H9 (cell line): Measurements from ENCODE around the gene PLPP1. TPM values are rescaled to one million over a fixed set of nuclear protein-coding genes. Genes with fewer than 3 reads are reported as not detected.

ENCODE experiments used
- DNase-seq: peaks from one replicate; pipeline ENCODE4 v3.0.0-alpha.2; 2017
- H2AFZ ChIP-seq: one replicate; pipeline ENCODE4 v1.6.1; 2013; ENCODE audit warnings: mild to moderate bottlenecking, low read length, control low read depth, moderate library complexity
- H2AK5ac ChIP-seq: 2 replicates; pipeline ENCODE4 v1.6.1; 2013; ENCODE audit warnings: low read length, control low read depth, mixed read lengths; ENCODE audit not compliant: insufficient read length
- H2BK120ac ChIP-seq: one replicate; pipeline ENCODE4 v1.6.1; 2013; ENCODE audit warnings: low read depth, mild to moderate bottlenecking, low read length, control low read depth, inconsistent platforms; ENCODE audit not compliant: poor library complexity, severe bottlenecking
- H2BK12ac ChIP-seq: 2 replicates; pipeline ENCODE4 v1.6.1; 2013; ENCODE audit warnings: low read length, control low read depth, mixed read lengths, low read depth; ENCODE audit not compliant: insufficient read length
- H2BK15ac ChIP-seq: 2 replicates; pipeline ENCODE4 v1.6.1; 2013; ENCODE audit warnings: low read depth, low read length, control low read depth
- H2BK20ac ChIP-seq: one replicate; pipeline ENCODE4 v1.6.1; 2013; ENCODE audit warnings: low read depth, mild to moderate bottlenecking, low read length, control low read depth, inconsistent platforms; ENCODE audit not compliant: poor library complexity, severe bottlenecking
- H2BK5ac ChIP-seq: 2 replicates; pipeline ENCODE4 v1.6.1; 2013; ENCODE audit warnings: low read length, control low read depth, mixed read lengths; ENCODE audit not compliant: insufficient read length
- H3K14ac ChIP-seq: 2 replicates; pipeline ENCODE4 v1.6.1; 2013; ENCODE audit warnings: low read length, control low read depth; ENCODE audit not compliant: insufficient read depth
- H3K18ac ChIP-seq: 2 replicates; pipeline ENCODE4 v1.6.1; 2013; ENCODE audit warnings: low read depth, mild to moderate bottlenecking, mixed read lengths, low read length, control low read depth; ENCODE audit not compliant: insufficient read length
- H3K23ac ChIP-seq: 2 replicates; pipeline ENCODE4 v1.6.1; 2013; ENCODE audit warnings: low read length, control low read depth, mixed read lengths, low read depth; ENCODE audit not compliant: insufficient read length
- H3K23me2 ChIP-seq: 2 replicates; pipeline ENCODE4 v1.6.1; 2013; ENCODE audit warnings: low read depth, mild to moderate bottlenecking, mixed read lengths, low read length, control low read depth; ENCODE audit not compliant: insufficient read length, poor library complexity, severe bottlenecking
- H3K27ac ChIP-seq: 2 replicates; pipeline ENCODE4 v1.5.1; 2013; ENCODE audit warnings: low read length, control low read depth, mixed read lengths, low read depth; ENCODE audit not compliant: insufficient read length
- H3K27me3 ChIP-seq: 2 replicates; pipeline ENCODE4 v1.6.1; 2013; ENCODE audit warnings: low read length, control low read depth, inconsistent platforms; ENCODE audit not compliant: insufficient read depth
- H3K4ac ChIP-seq: 2 replicates; pipeline ENCODE4 v1.6.1; 2013; ENCODE audit warnings: low read depth, mild to moderate bottlenecking, control low read depth, inconsistent platforms, low read length, moderate library complexity
- H3K4me1 ChIP-seq: 2 replicates; pipeline ENCODE4 v1.6.1; 2013; ENCODE audit warnings: low read length, control low read depth, inconsistent platforms; ENCODE audit not compliant: insufficient read depth
- H3K4me2 ChIP-seq: 2 replicates; pipeline ENCODE4 v1.6.1; 2013; ENCODE audit warnings: low read length, control low read depth, mixed read lengths; ENCODE audit not compliant: insufficient read length, insufficient read depth
- H3K56ac ChIP-seq: 2 replicates; pipeline ENCODE4 v1.6.1; 2013; ENCODE audit warnings: low read depth, mild to moderate bottlenecking, mixed read lengths, low read length, control low read depth; ENCODE audit not compliant: insufficient read length
- H3K79me1 ChIP-seq: 2 replicates; pipeline ENCODE4 v1.6.1; 2013; ENCODE audit warnings: low read depth, mild to moderate bottlenecking, moderate library complexity, low read length, control low read depth, inconsistent platforms; ENCODE audit not compliant: insufficient read depth, poor library complexity, severe bottlenecking
- H3K79me2 ChIP-seq: 2 replicates; pipeline ENCODE4 v1.6.1; 2013; ENCODE audit warnings: low read length, control low read depth, inconsistent platforms; ENCODE audit not compliant: insufficient read depth
- H3K9ac ChIP-seq: 2 replicates; pipeline ENCODE4 v1.6.1; 2013; ENCODE audit warnings: low read length, control low read depth, mixed read lengths; ENCODE audit not compliant: insufficient read length; ENCODE audit errors: extremely low read depth
- H3K9me3 ChIP-seq: one replicate; pipeline ENCODE4 v1.6.1; 2013; ENCODE audit warnings: low read depth, low read length, inconsistent platforms; ENCODE audit not compliant: control insufficient read depth
- H3T11ph ChIP-seq: one replicate; pipeline ENCODE4 v1.6.1; 2013; ENCODE audit warnings: mild to moderate bottlenecking, low read length, control low read depth, inconsistent platforms
- H4K20me1 ChIP-seq: one replicate; pipeline ENCODE4 v1.6.1; 2013; ENCODE audit not compliant: control insufficient read depth, insufficient read length, insufficient read depth
- H4K5ac ChIP-seq: 2 replicates; pipeline ENCODE4 v1.6.1; 2013; ENCODE audit warnings: low read depth, mild to moderate bottlenecking, mixed read lengths, low read length, control low read depth; ENCODE audit not compliant: insufficient read length
- H4K8ac ChIP-seq: replicated peaks from 2 replicates; pipeline ENCODE4 v1.6.1; 2013; ENCODE audit warnings: low read length, control low read depth, mixed read lengths, low read depth; ENCODE audit not compliant: insufficient read length
- H4K91ac ChIP-seq: 2 replicates; pipeline ENCODE4 v1.6.1; 2013; ENCODE audit warnings: low read depth, mild to moderate bottlenecking, moderate library complexity, mixed read lengths, low read length, control low read depth; ENCODE audit not compliant: insufficient read length
- H3K27ac Mint-ChIP-seq, 3 experiments: 2 replicates in 2 of 3; 3 replicates in 1 of 3; pipeline ENCODE4 v1.8.0; 2020 to 2021; ENCODE audit warnings: mixed read lengths in 3 of 3, mild to moderate bottlenecking in 1 of 3, moderate library complexity in 1 of 3
- H3K27me3 Mint-ChIP-seq: 2 replicates; pipeline ENCODE4 v1.8.0; 2021; ENCODE audit warnings: low read depth, mild to moderate bottlenecking, moderate library complexity, mixed read lengths
- H3K36me3 Mint-ChIP-seq, 3 experiments: 2 replicates in 2 of 3; 3 replicates in 1 of 3; pipeline ENCODE4 v1.8.0; 2020 to 2021; ENCODE audit warnings: low read depth in 3 of 3, mixed read lengths in 3 of 3; ENCODE audit not compliant: insufficient read depth in 1 of 3
- H3K4me1 Mint-ChIP-seq, 2 experiments: 2 replicates each; pipeline ENCODE4 v1.8.0; 2020; ENCODE audit warnings: mixed read lengths in 2 of 2
- H3K4me3 Mint-ChIP-seq, 2 experiments: 2 replicates in 1 of 2; 3 replicates in 1 of 2; pipeline ENCODE4 v1.8.0; 2020 to 2021; ENCODE audit warnings: mild to moderate bottlenecking in 2 of 2, mixed read lengths in 2 of 2, moderate library complexity in 1 of 2
- H3K9me3 Mint-ChIP-seq, 2 experiments: 2 replicates in 1 of 2; 3 replicates in 1 of 2; pipeline ENCODE4 v1.8.0; 2020; ENCODE audit warnings: mild to moderate bottlenecking in 2 of 2, mixed read lengths in 2 of 2, moderate library complexity in 1 of 2
- CTCF ChIP-seq: fragments of 200-600 bp; sonication (generic); conservative IDR thresholded peaks from 3 replicates; pipeline ENCODE4 v1.8.0; 2021; ENCODE audit warnings: antibody characterized with exemption, mild to moderate bottlenecking
- WGBS: extraction: QIAGEN DNeasy Blood & Tissue Kit; methylation state at CpG from one replicate; pipeline ENCODE4 v1.1.7; 2013; ENCODE audit warnings: missing lambda C conversion rate, low lambda C conversion rate, mixed read lengths; ENCODE audit not compliant: insufficient read length; ENCODE audit errors: extremely low coverage; 5-methylcytosine and 5-hydroxymethylcytosine counted together
- total RNA-seq: library from RNA; stranded (reverse); gene quantifications from 2 replicates; pipeline ENCODE4 v1.2.1, GENCODE V29; 2021

Gene PLPP1
- total RNA-seq, 1 experiment from 2014 or later: 85.9 TPM

- no peak overlapping the region for H4K8ac ChIP-seq
- no peak overlapping the region; a peak in 1 of 7 replicates for H3K27ac Mint-ChIP-seq
- no peak for DNase-seq
- WGBS: no CpG with 5 or more reads among the region's 1 CpG
- H3K18ac ChIP-seq: no peak overlapping the region
- H3K4ac ChIP-seq: no peak overlapping the region
- H3K4me2 ChIP-seq: no peak overlapping the region
- H4K20me1 ChIP-seq: no peaks in the 10 kb centered on the region
- H3K4me3 Mint-ChIP-seq: no peak overlapping the region
- H4K91ac ChIP-seq: no peak overlapping the region
- H3K79me2 ChIP-seq: no peaks in the 10 kb centered on the region
- no peak overlapping the region for H4K5ac ChIP-seq
- no peaks in the 10 kb centered on the region for H3K9me3 Mint-ChIP-seq
- no peak overlapping the region for H3K23ac ChIP-seq
- no peak overlapping the region for H3K27ac ChIP-seq
- H2AFZ ChIP-seq: no peak overlapping the region
- H3K14ac ChIP-seq: no peak overlapping the region
- H2BK5ac ChIP-seq: no peak overlapping the region
- no peak overlapping the region for H2BK120ac ChIP-seq
- H3K4me1 ChIP-seq: no peaks in the 10 kb centered on the region
- H3K9ac ChIP-seq: no peak overlapping the region
- no peak for TF ChIP-seq CTCF
- H3K27me3 ChIP-seq: no peaks in the 10 kb centered on the region
- H3K36me3 Mint-ChIP-seq: peaks cover 14 to 49% (median 48%) of the 10 kb centered on the region in 3 experiments; a peak in 6 of 7 replicates
- H2BK12ac ChIP-seq: no peak overlapping the region
- no peaks in the 10 kb centered on the region for H3K9me3 ChIP-seq
- no peaks in the 10 kb centered on the region for H3K4me1 Mint-ChIP-seq
- no peaks in the 10 kb centered on the region for H3K79me1 ChIP-seq
- no peak overlapping the region for H3K56ac ChIP-seq
- no peak overlapping the region for H2AK5ac ChIP-seq
- H2BK20ac ChIP-seq: no peak overlapping the region
- H3K27me3 Mint-ChIP-seq: no peaks in the 10 kb centered on the region
- H3T11ph ChIP-seq: no peak overlapping the region
- no peak overlapping the region for H2BK15ac ChIP-seq
- no peaks in the 10 kb centered on the region for H3K23me2 ChIP-seq
Observed at GRCh38 chr5:55411876-55412275, 122.9 kb downstream of the PLPP1 start.
